ENCODE measurements around the gene RYR1. TPM values are rescaled to one million over a fixed set of nuclear protein-coding genes. Genes with fewer than 3 reads are reported as not detected.

The RYR1 gene
- total RNA-seq, 1 experiment from 2014 or later: 34.2 TPM

DNA sequence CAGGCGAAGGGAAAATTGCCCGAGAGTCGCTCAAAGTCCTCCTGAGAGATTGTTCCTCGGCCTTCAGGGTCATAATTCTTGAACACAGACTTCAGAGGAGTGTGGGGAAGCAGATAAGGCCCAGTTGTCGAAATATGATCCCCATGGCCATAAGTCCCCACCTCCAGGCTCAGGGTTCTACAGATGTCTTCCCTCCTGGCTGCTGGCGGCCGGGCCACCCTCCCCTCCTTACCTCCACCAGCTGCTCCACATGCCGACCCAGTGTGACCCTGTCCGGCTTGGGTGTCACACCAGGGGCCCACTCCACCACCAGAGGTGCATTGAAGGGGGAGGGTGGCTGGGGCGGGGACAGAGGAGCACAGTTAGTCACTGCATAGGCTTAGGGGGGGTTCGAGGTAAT lies 20.5 kb upstream of the RYR1 start:
- Histone ChIP-seq H3K27ac (ENCODE audit: low read length) (no peak overlapping the region), H3K4me1 (ENCODE audit: control insufficient read depth, insufficient read depth, low read length) (no peaks in the 10 kb centered on the region), H3K4me3 (ENCODE audit: low read depth in 2 of 2, low read length in 2 of 2) (no peak overlapping the region), H3K36me3 (ENCODE audit: control insufficient read depth, insufficient read depth, low read length) (no peaks in the 10 kb centered on the region), H3K27me3 (ENCODE audit: control insufficient read depth, insufficient read depth, low read length) (no peaks in the 10 kb centered on the region), H3K9me3 (ENCODE audit: control insufficient read depth, insufficient read depth, low read depth, low read length) (no peaks in the 10 kb centered on the region)
- intact Hi-C loops (cut with micrococcal nuclease; ENCODE audit: unreplicated experiment): no loop called here
- POLR2A ChIA-PET: no interaction called here
- no TSS peak for BruUV-seq (replicated peaks)
- ATAC-seq (no peak), DNase-seq (ENCODE audit: low read depth, low spot score) (no peak)
- no peak for TF ChIP-seq TCF7L2 (IDR thresholded peaks at IDR 0.05; ENCODE audit: low read depth, low read length)
- no peak for TF ChIP-seq SIN3A (IDR thresholded peaks at IDR 0.05; ENCODE audit: borderline replicate concordance, insufficient read depth, low read depth, low read length)
- TF ChIP-seq, protein P1, sequence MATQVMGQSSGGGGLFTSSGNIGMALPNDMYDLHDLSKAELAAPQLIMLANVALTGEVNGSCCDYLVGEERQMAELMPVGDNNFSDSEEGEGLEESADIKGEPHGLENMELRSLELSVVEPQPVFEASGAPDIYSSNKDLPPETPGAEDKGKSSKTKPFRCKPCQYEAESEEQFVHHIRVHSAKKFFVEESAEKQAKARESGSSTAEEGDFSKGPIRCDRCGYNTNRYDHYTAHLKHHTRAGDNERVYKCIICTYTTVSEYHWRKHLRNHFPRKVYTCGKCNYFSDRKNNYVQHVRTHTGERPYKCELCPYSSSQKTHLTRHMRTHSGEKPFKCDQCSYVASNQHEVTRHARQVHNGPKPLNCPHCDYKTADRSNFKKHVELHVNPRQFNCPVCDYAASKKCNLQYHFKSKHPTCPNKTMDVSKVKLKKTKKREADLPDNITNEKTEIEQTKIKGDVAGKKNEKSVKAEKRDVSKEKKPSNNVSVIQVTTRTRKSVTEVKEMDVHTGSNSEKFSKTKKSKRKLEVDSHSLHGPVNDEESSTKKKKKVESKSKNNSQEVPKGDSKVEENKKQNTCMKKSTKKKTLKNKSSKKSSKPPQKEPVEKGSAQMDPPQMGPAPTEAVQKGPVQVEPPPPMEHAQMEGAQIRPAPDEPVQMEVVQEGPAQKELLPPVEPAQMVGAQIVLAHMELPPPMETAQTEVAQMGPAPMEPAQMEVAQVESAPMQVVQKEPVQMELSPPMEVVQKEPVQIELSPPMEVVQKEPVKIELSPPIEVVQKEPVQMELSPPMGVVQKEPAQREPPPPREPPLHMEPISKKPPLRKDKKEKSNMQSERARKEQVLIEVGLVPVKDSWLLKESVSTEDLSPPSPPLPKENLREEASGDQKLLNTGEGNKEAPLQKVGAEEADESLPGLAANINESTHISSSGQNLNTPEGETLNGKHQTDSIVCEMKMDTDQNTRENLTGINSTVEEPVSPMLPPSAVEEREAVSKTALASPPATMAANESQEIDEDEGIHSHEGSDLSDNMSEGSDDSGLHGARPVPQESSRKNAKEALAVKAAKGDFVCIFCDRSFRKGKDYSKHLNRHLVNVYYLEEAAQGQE (IDR thresholded peaks at IDR 0.05; ENCODE audit: insufficient read depth in 1 of 2, low read depth in 2 of 2, low read length in 1 of 2): no peak
- in situ Hi-C loops (cut with HindIII; ENCODE audit: low pct_unique_long_range_greater_than_20kb, low sequenced_read_pairs): no loop called here
- CTCF ChIA-PET: no interaction called here

- Histone ChIP-seq H3K27ac (ENCODE audit: low read length) (no peak overlapping the region), H3K27me3 (ENCODE audit: control insufficient read depth, insufficient read depth, low read length) (no peaks in the 10 kb centered on the region), H3K9me3 (ENCODE audit: control insufficient read depth, insufficient read depth, low read depth, low read length) (no peaks in the 10 kb centered on the region), H3K4me1 (ENCODE audit: control insufficient read depth, insufficient read depth, low read length) (no peaks in the 10 kb centered on the region), H3K36me3 (ENCODE audit: control insufficient read depth, insufficient read depth, low read length) (no peaks in the 10 kb centered on the region), H3K4me3 (ENCODE audit: low read depth in 2 of 2, low read length in 2 of 2) (no peak overlapping the region)
- TF ChIP-seq, protein P1 (IDR thresholded peaks at IDR 0.05; ENCODE audit: insufficient read depth in 1 of 2, low read depth in 2 of 2, low read length in 1 of 2): no peak
- no peak for TF ChIP-seq SIN3A (IDR thresholded peaks at IDR 0.05; ENCODE audit: borderline replicate concordance, insufficient read depth, low read depth, low read length)
- no peak for TF ChIP-seq CTCF (IDR thresholded peaks at IDR 0.05)
- no peak for TF ChIP-seq POLR2AphosphoS5 (IDR thresholded peaks at IDR 0.05; ENCODE audit: low read depth, low read length)
- TF ChIP-seq TCF7L2 (IDR thresholded peaks at IDR 0.05; ENCODE audit: low read depth, low read length): no peak
- POLR2A ChIA-PET: no interaction called here
- no TSS peak for BruUV-seq (replicated peaks)
- DNase-seq (ENCODE audit: low read depth, low spot score): no peak
- in situ Hi-C loops (cut with HindIII; ENCODE audit: low pct_unique_long_range_greater_than_20kb, low sequenced_read_pairs): no loop called here
- ATAC-seq: no peak
- intact Hi-C loops (cut with micrococcal nuclease; ENCODE audit: unreplicated experiment): no loop called here
- CTCF ChIA-PET: interaction anchor here (0.6 kb wide), 1 partner anchor 173 kb away, joined by 4 read pairs; no protein-coding TSS in a partner anchor
Observed at GRCh38 chr19:38413416-38413815, 20.1 kb upstream of the RYR1 start.
